HG03571 (cell line): ENCODE data around the gene KIFC3.

Source experiments
- ATAC-seq: cut with Tn5 transposase; IDR thresholded peaks from one replicate; pipeline ENCODE4 v1.9.1; 2021; ENCODE audit not compliant: unreplicated experiment

The KIFC3 gene

DNA sequence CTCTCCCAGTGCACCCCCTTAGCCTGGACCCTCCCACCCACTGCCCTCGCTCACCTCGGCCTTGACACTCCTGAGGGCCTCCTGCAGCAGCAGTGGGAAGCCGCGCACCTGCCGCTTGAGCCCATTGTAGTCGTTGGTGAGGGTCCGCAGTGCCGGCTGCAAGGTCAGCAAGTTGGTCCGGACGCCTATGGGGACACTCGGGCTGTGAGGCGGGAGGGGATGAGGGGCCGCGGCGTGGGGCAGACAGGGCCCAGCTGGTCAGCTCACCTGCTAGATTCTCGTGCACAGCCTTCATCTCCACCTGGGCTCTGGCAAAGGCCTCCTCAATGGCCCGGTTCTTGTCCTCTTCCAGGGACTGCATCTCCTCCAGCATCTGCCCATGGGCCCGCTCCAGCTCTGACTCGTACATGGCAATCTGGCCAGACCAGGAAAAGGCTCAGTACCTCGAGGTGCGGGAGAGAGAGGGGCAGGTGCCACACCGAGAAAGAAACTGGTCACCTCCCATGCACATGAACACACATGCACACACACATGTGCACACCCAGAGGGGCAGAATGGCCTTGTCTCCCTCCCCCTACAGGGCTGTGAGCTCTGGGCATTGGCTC is 32.6 kb downstream of the KIFC3 start:
- ATAC-seq = no peak

DNA sequence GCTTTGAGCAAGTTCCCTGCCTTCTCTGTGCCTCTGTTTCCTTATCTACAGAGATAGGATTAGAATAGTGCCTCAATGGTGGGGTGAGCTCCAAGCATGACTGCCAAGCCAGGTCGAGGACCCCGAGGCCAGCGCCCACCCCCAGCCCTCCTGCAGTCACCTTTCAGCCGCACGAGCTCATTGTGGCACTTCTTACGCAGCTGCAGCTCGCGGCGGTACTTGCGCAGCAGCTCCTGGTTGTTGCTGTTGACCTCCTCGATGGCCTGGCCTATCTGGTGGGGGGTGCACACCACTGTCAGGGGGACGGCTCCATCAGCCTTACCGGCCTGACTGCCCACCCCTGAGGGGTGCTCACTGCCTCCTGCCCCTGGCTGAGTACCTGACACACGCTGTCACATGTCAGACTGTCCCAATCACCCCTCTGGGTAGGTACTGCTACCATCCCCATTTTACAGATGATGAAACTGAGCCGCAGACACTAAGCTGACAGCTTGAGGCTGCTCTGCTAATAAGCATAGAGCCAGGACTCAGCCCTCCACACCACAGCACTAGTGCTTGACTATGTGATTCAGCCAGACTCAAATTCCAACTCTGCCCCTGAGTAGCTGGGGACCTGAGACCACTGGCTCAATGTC is 35.5 kb downstream of the KIFC3 start:
- no peak for ATAC-seq

- no peak for ATAC-seq
These were observed 37.0 kb downstream of the KIFC3 start for GRCh38 chr16:57765160-57765728.

DNA sequence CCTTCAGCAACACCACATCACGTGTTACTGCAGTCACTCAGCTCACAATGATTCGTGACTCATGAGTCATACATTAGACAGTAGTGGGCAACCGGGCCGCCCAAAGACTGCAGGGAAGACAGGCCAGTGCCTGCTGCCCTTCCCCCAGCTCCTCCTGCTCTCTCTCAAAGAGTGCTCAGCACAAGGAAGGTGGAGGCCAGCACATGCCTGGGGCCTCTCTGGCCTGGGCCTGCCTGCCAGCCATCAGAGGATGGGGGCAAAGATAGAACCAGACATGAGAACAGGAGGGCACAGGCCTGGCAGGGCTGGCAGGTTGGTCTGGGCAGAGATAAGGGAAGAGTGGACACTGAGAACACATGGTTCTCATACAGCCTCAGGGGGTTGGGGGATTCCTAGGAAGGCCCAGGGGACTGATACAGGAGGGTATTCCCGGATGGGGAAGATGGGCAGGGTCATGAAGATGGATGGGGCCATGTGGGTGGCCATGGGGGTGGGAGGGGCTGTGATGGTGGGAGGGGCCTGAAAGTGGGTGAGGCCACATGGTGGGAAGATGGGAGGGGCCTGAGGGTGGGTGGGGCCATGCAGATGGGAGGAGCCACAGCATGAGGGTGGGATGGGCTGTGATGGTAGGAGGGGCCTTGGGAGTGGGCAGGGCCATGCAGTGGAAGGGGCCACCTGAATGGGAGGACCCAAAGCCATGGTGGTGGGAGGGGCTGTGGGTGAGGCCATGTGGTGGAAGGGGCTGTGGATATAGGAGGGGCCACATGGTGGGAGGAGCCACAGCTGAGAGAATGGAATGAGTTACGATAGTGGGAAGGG is 37.7 kb downstream of the KIFC3 start:
- ATAC-seq = no peak

GRCh38 chr16:57764006-57764340 is 38.3 kb downstream of the KIFC3 start:
- ATAC-seq = no peak

- no peak for ATAC-seq
These were observed 38.8 kb downstream of the KIFC3 start for GRCh38 chr16:57763285-57764005.

DNA sequence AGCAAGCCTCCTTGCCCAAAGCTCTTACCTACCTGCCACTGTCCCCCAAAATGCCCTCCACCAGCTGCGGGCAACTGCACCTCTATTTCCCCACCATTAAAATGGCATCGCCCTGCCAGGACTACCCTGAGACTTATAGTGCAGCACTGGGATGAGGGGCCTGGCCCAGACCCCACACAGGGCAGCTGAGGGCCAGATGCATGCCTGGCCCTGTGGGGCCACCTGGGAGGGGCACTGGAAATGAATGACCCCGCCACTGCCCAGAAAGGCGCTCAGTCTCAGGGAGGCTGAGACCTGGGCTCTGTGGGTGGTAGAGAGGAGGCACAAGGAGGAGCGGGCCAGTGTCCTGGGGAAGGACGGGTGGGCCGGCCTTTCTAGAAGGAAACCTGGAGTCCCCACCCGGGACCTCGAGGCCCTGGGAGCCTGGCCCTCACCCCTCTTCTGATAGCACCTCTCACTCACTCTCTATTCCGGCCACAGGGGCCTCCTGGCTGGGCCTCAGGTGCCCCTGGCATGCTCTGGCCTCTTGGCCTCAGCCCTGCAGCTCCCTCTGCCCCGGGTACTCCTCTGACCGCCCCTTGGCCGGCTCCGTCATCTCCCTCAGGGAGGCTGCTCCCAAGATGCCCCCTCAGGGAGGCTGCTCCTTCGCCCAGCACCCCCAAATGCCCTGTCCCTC is 39.8 kb downstream of the KIFC3 start:
- no peak for ATAC-seq

DNA sequence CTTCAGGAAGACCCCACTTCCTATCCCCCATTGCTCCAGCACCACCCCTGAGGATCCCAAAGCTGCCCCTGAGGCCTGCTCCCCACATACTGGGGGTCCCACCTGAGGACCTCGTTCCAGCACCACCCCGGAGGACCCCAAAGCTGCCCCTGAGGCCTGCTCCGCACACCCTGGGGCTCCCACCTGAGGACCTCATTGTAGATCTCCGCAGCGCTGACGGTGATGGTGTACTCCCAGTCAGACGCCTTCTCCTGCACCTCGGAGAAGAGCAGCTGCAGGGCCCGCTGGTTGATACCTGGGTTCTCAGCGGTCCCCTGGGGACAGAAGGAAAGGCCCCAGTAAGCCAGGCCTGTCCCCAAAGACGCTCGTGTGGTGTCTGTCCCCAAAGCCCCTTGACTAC is 40.3 kb downstream of the KIFC3 start:
- ATAC-seq = no peak

- ATAC-seq = no peak
These were observed 41.0 kb downstream of the KIFC3 start for GRCh38 chr16:57761301-57761700.

DNA sequence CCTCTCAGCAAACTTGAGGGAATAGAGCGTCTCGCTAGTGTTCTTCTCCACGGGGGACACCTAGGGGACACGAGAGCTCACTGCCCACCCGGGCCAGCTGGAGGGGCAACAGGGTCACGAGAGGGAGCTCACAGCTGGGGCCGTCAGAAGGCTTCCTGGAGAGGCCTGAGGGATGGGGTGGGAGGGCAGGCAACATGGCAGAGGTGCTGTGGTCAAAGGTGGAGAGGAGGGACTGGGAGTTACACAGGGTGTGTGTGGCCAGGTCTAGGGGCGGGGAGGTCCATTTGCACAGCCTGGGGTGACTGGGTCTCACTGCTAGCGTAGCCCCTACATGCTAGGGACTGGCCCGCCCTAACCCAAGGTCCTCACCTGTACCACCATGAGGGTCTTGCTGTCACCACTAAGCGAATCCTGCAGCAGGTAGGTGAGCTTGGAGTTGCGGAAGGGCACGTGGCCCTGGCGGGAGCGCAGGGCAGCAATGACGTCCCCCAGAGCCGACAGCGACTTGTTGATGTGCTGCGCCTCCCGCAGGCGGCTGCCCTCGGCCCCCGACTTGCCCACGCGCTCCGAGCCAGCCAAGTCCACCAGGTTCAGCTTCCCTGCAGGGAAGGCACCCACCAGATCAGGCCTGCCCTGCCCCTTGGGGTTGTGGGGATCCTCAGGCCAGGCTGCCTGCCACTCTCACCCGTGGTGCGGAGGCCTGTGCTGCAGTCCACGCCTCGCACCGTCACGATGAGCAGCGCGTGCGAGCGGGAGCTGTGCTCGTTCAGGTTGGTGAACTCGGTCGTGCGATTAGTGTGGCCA is 41.7 kb downstream of the KIFC3 start:
- no peak for ATAC-seq

GRCh38 chr16:57759541-57760356 is 42.5 kb downstream of the KIFC3 start:
- ATAC-seq = no peak

- no peak for ATAC-seq
These were observed 43.2 kb downstream of the KIFC3 start for GRCh38 chr16:57759131-57759530.

DNA sequence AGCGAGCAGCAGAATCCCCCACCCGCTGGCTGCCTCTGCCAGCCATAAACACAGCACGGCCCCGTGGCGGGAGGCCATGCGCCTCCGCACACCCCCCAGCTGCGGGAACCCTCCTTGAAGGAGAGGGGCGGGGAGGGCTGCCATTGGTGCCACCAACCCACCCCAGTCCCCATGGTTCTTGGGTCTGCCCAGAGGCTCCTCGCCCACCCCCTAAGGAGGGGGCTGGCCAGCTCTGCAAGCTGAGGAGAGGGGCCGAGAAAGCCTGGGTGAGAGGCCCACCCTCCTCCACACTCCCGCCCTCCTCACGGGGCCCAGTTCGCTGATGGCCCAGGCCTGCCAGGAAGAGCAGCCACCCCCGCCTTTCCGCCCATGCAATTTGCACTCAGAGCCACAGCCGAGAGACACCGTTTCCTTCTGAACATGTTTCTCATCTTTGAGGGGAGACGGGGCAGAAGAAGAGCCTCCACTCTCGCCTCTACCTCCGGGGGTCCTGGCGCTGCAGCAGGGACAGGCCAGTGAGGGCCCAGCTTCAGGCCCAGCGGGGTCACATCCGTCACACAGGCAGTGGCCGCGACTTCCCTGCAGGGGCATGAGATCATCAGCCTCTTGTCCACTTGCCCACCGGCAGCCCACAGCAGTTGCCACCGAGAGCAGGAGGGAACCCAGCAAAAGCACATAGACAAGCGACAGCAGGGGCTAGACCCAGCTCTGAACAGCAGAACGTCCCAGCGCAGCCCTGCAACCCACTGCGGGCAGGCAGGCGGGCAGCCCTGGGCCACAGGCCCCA is 43.8 kb downstream of the KIFC3 start:
- ATAC-seq = no peak

DNA sequence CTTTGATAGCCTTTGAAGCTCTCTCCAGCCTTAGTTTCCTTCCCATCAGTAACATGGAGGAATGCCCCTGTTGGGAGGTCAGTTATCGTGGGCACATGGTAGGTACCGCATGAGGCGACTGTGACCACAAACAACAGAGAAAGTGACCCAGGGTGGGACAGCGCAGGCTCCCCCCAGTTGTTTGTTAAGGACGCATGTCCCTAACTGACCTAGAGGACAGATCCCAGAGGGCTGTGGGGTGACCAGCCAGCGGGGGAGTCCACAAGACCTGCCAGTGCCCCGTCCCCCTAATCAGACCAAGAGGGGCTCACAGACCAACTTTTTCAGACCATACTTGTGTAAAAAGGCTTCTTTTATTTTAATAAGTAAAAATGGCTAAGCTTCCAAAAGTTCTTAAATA is 44.4 kb downstream of the KIFC3 start:
- no peak for ATAC-seq

GRCh38 chr16:57757326-57757786 is 44.9 kb downstream of the KIFC3 start:
- ATAC-seq = peak; percentile 67

- no peak for ATAC-seq
These were observed 45.6 kb downstream of the KIFC3 start for GRCh38 chr16:57756424-57757325.

DNA sequence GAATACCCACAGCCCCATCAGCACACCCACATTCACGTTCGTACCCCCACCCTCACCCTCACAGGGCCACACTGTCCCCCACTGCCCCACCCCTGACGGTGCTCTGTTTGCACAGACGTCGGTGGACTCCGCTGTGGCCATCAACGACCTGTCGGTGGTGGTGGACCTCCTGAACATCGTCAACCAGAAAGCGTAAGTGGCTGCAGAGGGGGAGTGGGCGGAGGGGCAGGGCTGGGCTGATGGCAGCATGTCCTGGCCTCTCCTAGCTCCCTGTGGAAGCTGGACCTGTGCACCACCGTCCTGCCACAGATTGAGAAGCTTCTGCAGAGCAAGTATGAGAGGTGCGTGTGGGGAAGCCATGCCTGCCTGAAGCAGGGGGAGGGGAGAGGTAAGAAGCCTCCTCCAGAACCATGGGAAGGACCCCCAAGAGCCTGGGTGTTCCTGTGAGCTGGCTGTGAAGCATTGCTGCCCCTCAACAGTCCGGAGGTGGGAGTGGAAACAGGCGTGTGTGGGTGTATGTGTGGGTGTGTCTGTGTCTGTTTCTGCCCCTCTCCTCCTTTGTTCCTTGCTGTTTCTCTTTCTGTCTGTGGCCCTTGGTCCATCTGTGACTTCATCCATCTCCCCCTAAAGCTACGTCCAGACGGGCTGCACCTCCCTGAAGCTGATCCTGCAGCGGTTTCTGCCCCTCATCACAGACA is 46.4 kb downstream of the KIFC3 start:
- ATAC-seq = no peak
